K562 (cell line): Measurements from ENCODE around the gene YPEL1. TPM values are rescaled to one million over a fixed set of nuclear protein-coding genes. Genes with fewer than 3 reads are reported as not detected.
A peak's percentile ranks its signal among the peaks of the same experiment; 100 is the strongest.

Source experiments
- CHD4 ChIP-seq: fragments of 200-600 bp; sonication (generic); IDR thresholded peaks from 3 replicates; pipeline ENCODE4 v1.6.1; 2012; ENCODE audit warnings: low read depth, mild to moderate bottlenecking, mixed read lengths, low read length, inconsistent platforms; ENCODE audit not compliant: insufficient read depth, insufficient replicate concordance, poor library complexity, severe bottlenecking
- MEF2D ChIP-seq: conservative IDR thresholded peaks from 2 replicates; pipeline ENCODE4 v1.6.1; 2016; ENCODE audit warnings: low read depth, missing genetic modification characterization, missing compliant biosample characterization
- MEIS2 ChIP-seq: fragments of 450-650 bp; IDR thresholded peaks from 2 replicates; pipeline ENCODE4 v1.6.1; 2014; ENCODE audit warnings: mild to moderate bottlenecking; ENCODE audit not compliant: partially characterized antibody
- TBL1XR1 ChIP-seq, 2 experiments: IDR thresholded peaks; 2 replicates each; pipeline ENCODE4 v1.6.1; 2012; ENCODE audit warnings: improper control_type of control experiment in 2 of 2, low read length in 2 of 2, mild to moderate bottlenecking in 1 of 2
- TBP ChIP-seq: optimal IDR thresholded peaks from 2 replicates; pipeline ENCODE3; 2011; ENCODE audit warnings: low read depth, low read length, improper control_type of control experiment
- ZNF146 ChIP-seq: IDR thresholded peaks from one replicate; pipeline ENCODE4 v1.6.1; 2018; ENCODE audit warnings: missing compliant biosample characterization; ENCODE audit not compliant: unreplicated experiment
- polyA plus RNA-seq, 8 experiments: library from polyadenylated mRNA; depleted of rRNA in 4 of 8; stranded (reverse) in 5 of 8; unstranded in 3 of 8; fragments of >200 nt; fragmentation: Nextera tagmentation in 2 of 8; fragmentation: Illumina TruSeq in 1 of 8; extraction: Ambion mirVana in 2 of 8; extraction: Trizol in 1 of 8; gene quantifications; 2 replicates each; pipeline versions ENCODE4 v1.2.1 to v1.2.3, GENCODE V29; 2011 to 2014; ENCODE audit warnings: inconsistent platforms in 1 of 8, missing spikeins in 1 of 8
- total RNA-seq, 7 experiments: library from RNA; depleted of rRNA in 6 of 7; stranded (reverse); fragments of >200 nt in 6 of 7; fragmentation: Illumina TruSeq in 2 of 7; extraction: Trizol in 2 of 7; gene quantifications; 2 replicates each; pipeline versions ENCODE4 v1.2.1 to v1.2.3, GENCODE V29; 2011 to 2021; ENCODE audit warnings: low replicate concordance in 1 of 7
- TF ChIP-seq, protein P1 (sequence below), 3 experiments: IDR thresholded peaks in 2 of 3; conservative IDR thresholded peaks in 1 of 3; 2 replicates each; pipeline ENCODE4 v1.5.1; 2011 to 2012; ENCODE audit warnings: low read length in 3 of 3, mild to moderate bottlenecking in 3 of 3, control low read depth in 2 of 3, improper control_type of control experiment in 1 of 3, inconsistent platforms in 1 of 3, low read depth in 1 of 3, mixed read lengths in 1 of 3, moderate library complexity in 1 of 3; ENCODE audit not compliant: insufficient read depth in 2 of 3
- TF ChIP-seq, protein P2 (sequence below), 2 experiments: fragments of 250-450 bp in 1 of 2; fragments of 450-650 bp in 1 of 2; sonication (Bioruptor Pico) in 1 of 2; IDR thresholded peaks; 2 replicates each; pipeline versions ENCODE4 v1.6.1 to v1.8.0; 2016 to 2021; ENCODE audit warnings: mild to moderate bottlenecking in 2 of 2, moderate library complexity in 2 of 2, missing compliant biosample characterization in 1 of 2, missing genetic modification characterization in 1 of 2
- TF ChIP-seq, protein P3 (sequence below): sonication (generic); formaldehyde crosslinking; IDR thresholded peaks from 2 replicates; pipeline ENCODE4 v1.8.1; 2023; ENCODE audit warnings: mild to moderate bottlenecking, missing genetic modification reagents
- TF ChIP-seq, protein P4 (sequence below), 2 experiments: fragments of 450-650 bp; formaldehyde crosslinking in 1 of 2; IDR thresholded peaks; 2 replicates each; pipeline versions ENCODE4 v1.4.0 to v1.6.1; 2014 to 2020; ENCODE audit warnings: mild to moderate bottlenecking in 2 of 2, borderline replicate concordance in 1 of 2, low read depth in 1 of 2

YPEL1 gene
- total and polyA plus RNA-seq, 9 of the 15 experiments (the other 6 are each of a cell fraction or from before 2014, with no cell fraction given), result 0.07 to 2.2 (median 0.46) TPM

DNA sequence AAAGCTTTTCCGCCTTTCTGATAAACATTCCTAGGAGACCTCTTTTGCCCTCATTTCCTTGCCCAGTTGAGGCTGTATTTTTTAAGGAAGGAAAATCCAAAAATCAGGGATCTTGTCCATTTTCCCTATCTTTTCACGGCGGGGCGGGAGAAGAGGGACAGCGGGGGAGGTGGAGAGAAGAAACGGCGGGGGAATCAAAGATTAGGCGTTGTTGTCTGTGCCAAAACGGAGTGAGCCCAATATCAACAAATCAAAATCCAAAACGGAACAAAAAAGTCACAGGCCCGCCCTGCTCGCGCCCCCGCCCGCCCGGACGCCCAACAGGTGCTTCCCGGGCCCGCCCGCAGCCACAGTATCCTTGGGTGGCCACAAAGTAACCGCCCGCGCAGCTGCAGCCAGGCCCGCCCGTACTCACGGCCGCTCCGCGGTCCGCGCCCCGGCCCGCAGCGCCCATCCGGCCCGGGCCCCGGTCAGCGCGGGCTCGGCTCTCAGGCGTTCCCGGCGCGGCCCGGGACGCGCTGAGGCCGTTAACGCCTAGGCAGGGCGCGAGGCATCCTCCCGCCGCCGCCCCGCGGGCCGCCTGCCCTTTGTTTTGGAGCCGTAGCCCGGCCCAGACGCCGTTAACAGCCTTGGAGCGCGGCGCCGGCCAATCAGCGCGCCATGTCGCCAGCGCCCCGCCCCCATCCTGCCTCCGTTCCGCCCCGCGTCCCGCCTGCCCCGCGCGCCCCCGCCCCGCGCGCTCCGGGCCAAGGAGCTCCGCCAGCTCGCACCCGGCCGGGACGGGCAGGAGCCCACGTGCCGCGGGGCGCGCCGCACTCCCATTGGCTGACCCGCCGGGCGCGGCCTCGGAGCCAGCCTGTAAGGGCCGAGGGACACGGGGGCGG lies at the start of gene YPEL1 (continued):
- peak; percentile 81 for TF ChIP-seq CHD4
- TF ChIP-seq, protein P1, sequence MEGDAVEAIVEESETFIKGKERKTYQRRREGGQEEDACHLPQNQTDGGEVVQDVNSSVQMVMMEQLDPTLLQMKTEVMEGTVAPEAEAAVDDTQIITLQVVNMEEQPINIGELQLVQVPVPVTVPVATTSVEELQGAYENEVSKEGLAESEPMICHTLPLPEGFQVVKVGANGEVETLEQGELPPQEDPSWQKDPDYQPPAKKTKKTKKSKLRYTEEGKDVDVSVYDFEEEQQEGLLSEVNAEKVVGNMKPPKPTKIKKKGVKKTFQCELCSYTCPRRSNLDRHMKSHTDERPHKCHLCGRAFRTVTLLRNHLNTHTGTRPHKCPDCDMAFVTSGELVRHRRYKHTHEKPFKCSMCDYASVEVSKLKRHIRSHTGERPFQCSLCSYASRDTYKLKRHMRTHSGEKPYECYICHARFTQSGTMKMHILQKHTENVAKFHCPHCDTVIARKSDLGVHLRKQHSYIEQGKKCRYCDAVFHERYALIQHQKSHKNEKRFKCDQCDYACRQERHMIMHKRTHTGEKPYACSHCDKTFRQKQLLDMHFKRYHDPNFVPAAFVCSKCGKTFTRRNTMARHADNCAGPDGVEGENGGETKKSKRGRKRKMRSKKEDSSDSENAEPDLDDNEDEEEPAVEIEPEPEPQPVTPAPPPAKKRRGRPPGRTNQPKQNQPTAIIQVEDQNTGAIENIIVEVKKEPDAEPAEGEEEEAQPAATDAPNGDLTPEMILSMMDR (IDR thresholded peaks at IDR 0.05 in 2 of 3, conservative IDR thresholded peaks at IDR 0.05 in 1 of 3; ENCODE audit: insufficient read depth in 2 of 3, low read depth in 1 of 3, low read length in 3 of 3), result peak in 1 of 3 experiments; percentile 1; a peak in 2 of 6 replicates
- TF ChIP-seq MEF2D (tag), result no peak
- TF ChIP-seq, protein P2, sequence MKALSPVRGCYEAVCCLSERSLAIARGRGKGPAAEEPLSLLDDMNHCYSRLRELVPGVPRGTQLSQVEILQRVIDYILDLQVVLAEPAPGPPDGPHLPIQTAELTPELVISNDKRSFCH (CRISPR knock-in tag; IDR thresholded peaks at IDR 0.05), result no peak
- TF ChIP-seq, protein P2 (tag; IDR thresholded peaks at IDR 0.05), result no peak
- TF ChIP-seq, protein P3, sequence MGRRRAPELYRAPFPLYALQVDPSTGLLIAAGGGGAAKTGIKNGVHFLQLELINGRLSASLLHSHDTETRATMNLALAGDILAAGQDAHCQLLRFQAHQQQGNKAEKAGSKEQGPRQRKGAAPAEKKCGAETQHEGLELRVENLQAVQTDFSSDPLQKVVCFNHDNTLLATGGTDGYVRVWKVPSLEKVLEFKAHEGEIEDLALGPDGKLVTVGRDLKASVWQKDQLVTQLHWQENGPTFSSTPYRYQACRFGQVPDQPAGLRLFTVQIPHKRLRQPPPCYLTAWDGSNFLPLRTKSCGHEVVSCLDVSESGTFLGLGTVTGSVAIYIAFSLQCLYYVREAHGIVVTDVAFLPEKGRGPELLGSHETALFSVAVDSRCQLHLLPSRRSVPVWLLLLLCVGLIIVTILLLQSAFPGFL (CRISPR knock-in tag), result no peak
- TF ChIP-seq, protein P4, sequence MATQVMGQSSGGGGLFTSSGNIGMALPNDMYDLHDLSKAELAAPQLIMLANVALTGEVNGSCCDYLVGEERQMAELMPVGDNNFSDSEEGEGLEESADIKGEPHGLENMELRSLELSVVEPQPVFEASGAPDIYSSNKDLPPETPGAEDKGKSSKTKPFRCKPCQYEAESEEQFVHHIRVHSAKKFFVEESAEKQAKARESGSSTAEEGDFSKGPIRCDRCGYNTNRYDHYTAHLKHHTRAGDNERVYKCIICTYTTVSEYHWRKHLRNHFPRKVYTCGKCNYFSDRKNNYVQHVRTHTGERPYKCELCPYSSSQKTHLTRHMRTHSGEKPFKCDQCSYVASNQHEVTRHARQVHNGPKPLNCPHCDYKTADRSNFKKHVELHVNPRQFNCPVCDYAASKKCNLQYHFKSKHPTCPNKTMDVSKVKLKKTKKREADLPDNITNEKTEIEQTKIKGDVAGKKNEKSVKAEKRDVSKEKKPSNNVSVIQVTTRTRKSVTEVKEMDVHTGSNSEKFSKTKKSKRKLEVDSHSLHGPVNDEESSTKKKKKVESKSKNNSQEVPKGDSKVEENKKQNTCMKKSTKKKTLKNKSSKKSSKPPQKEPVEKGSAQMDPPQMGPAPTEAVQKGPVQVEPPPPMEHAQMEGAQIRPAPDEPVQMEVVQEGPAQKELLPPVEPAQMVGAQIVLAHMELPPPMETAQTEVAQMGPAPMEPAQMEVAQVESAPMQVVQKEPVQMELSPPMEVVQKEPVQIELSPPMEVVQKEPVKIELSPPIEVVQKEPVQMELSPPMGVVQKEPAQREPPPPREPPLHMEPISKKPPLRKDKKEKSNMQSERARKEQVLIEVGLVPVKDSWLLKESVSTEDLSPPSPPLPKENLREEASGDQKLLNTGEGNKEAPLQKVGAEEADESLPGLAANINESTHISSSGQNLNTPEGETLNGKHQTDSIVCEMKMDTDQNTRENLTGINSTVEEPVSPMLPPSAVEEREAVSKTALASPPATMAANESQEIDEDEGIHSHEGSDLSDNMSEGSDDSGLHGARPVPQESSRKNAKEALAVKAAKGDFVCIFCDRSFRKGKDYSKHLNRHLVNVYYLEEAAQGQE (IDR thresholded peaks at IDR 0.05; ENCODE audit: borderline replicate concordance), result no peak
- TF ChIP-seq, protein P4 (CRISPR knock-in tag; IDR thresholded peaks at IDR 0.05; ENCODE audit: low read depth), result no peak
- peak; percentile 70 for TF ChIP-seq TBP
- no peak for TF ChIP-seq MEIS2
- TF ChIP-seq ZNF146, result no peak
- TF ChIP-seq TBL1XR1 (IDR thresholded peaks at IDR 0.05; ENCODE audit: low read length in 2 of 2), result peak in 1 of 2 experiments; percentile 73; a peak in 3 of 4 replicates
